Gastrocnemius medialis (tissue), 4 donors: ENCODE results near the gene PTPRN2.

ENCODE experiments used
- CTCF ChIP-seq, 5 experiments: fragments of 450-650 bp in 3 of 5; fragments of 200-600 bp in 2 of 5; sonication (generic) in 2 of 5; IDR thresholded peaks in 4 of 5; conservative IDR thresholded peaks in 1 of 5; 1 replicate in 4 of 5; 2 replicates in 1 of 5; pipeline ENCODE4 v1.5.1; 2016 to 2019; ENCODE audit warnings: antibody characterized with exemption in 5 of 5, mild to moderate bottlenecking in 3 of 5, moderate library complexity in 3 of 5
- POLR2A ChIP-seq, 2 donors: fragments of 450-650 bp; IDR thresholded peaks; one replicate each; pipeline ENCODE4 v1.6.1; 2017; ENCODE audit warnings: antibody characterized with exemption in 2 of 2, mild to moderate bottlenecking in 2 of 2, moderate library complexity in 2 of 2

DNA sequence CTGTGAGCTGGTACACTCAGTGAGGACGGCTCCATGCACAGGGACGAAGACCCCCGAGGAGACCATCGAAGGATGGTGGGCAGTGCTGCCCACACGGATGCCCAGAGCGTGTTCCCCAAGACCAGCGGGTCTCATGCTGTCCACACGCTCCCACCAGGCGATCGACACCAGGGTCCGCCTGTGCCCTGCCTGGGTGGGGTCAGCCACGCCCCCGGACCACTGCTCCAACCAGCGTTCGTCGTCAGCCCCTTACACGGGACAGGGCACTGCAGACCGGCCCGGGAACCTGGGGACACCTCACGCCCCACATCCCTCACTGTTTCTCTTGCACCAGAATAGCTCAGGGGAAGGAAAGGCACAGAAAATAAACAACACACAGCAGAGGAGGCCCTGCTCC lies 1027.4 kb downstream of the PTPRN2 start:
- TF ChIP-seq CTCF (IDR thresholded peaks at IDR 0.05 in 4 of 5, conservative IDR thresholded peaks at IDR 0.05 in 1 of 5) (no peak), POLR2A (IDR thresholded peaks at IDR 0.05) (no peak)
